Prostate gland (tissue), 2 donors: ENCODE measurements around the gene VSTM2B. TPM values are rescaled to one million over a fixed set of nuclear protein-coding genes. Genes with fewer than 3 reads are reported as not detected.

Experiments used
- DNase-seq: peaks from one replicate; pipeline ENCODE4 v3.0.0-alpha.2; 2019; ENCODE audit warnings: low spot score
- H3K27ac ChIP-seq, 2 donors: fragments of 200-600 bp; sonication (generic); 2 replicates each; pipeline ENCODE4 v1.5.1; 2017 to 2019
- H3K27me3 ChIP-seq: fragments of 200-600 bp; sonication (generic); replicated peaks from 2 replicates; pipeline ENCODE4 v1.5.1; 2019; ENCODE audit not compliant: insufficient read depth
- H3K36me3 ChIP-seq, 2 donors: fragments of 200-600 bp; sonication (generic); 1 replicate in 1 of 2; 2 replicates in 1 of 2; pipeline versions ENCODE4 v1.5.1 to v1.8.1; 2017 to 2019
- H3K4me1 ChIP-seq: fragments of 200-600 bp; sonication (generic); replicated peaks from 2 replicates; pipeline ENCODE4 v1.5.1; 2019
- H3K4me3 ChIP-seq, 2 donors: fragments of 200-600 bp; sonication (generic); 2 replicates each; pipeline ENCODE4 v1.5.1; 2017 to 2019
- H3K9me3 ChIP-seq: fragments of 200-600 bp; sonication (generic); 2 replicates; pipeline ENCODE4 v1.5.1; 2017
- CTCF ChIP-seq, 4 experiments: fragments of 200-600 bp in 2 of 4; fragments of 450-650 bp in 2 of 4; sonication (generic) in 2 of 4; IDR thresholded peaks; 1 replicate in 3 of 4; 2 replicates in 1 of 4; pipeline ENCODE4 v1.5.1; 2016 to 2019; ENCODE audit warnings: antibody characterized with exemption in 4 of 4, mild to moderate bottlenecking in 2 of 4, moderate library complexity in 2 of 4
- POLR2A ChIP-seq: fragments of 450-650 bp; IDR thresholded peaks from one replicate; pipeline ENCODE4 v1.6.1; 2016; ENCODE audit warnings: antibody characterized with exemption, mild to moderate bottlenecking
- POLR2AphosphoS5 ChIP-seq: sonication (generic); formaldehyde crosslinking; IDR thresholded peaks from one replicate; pipeline ENCODE4 v1.6.1; 2017; ENCODE audit warnings: antibody characterized with exemption
- WGBS: methylation state at CpG from one replicate; pipeline ENCODE4 v1.1.5; 2018; 5-methylcytosine and 5-hydroxymethylcytosine counted together
- intact Hi-C: fragments of 100-400 bp; cut with DNase I; formaldehyde crosslinking; loops from one replicate; pipeline ENCODE4 v1.14.2; 2022
- total RNA-seq, 2 donors: library from RNA; depleted of rRNA; stranded (reverse); fragments of >200 nt; gene quantifications; one replicate each; pipeline ENCODE4 v1.1.0, GENCODE V29; 2016

The VSTM2B gene
- total RNA-seq, 2 donors from 2014 or later = not detected

- H3K4me3 ChIP-seq = no peak overlapping the region
- TF ChIP-seq POLR2A = no peak
- no peak for TF ChIP-seq CTCF (IDR thresholded peaks at IDR 0.05)
- TF ChIP-seq POLR2AphosphoS5 = no peak
- 82% methylated on average over 3 of the region's 3 CpGs for WGBS
These were observed 65.9 kb downstream of the VSTM2B start for GRCh38 chr19:29591670-29592069.

GRCh38 chr19:29593869-29594268, 68.1 kb downstream of the VSTM2B start:
- 77% methylated on average over 6 of the region's 6 CpGs for WGBS
- no peak for DNase-seq
- Histone ChIP-seq H3K27me3 (no peaks in the 10 kb centered on the region), H3K36me3 (no peaks in the 10 kb centered on the region), H3K4me1 (no peaks in the 10 kb centered on the region), H3K4me3 (no peak overlapping the region), H3K9me3 (no peaks in the 10 kb centered on the region), H3K27ac (no peak overlapping the region)
- intact Hi-C loops = no loop called here
- TF ChIP-seq POLR2AphosphoS5 (no peak), CTCF (IDR thresholded peaks at IDR 0.05) (no peak), POLR2A (no peak)

More at GRCh38 chr19:29591670-29592069, 65.9 kb downstream of the VSTM2B start:
- Histone ChIP-seq H3K36me3 (no peaks in the 10 kb centered on the region), H3K9me3 (no peaks in the 10 kb centered on the region), H3K4me1 (no peaks in the 10 kb centered on the region), H3K27ac (no peak overlapping the region), H3K27me3 (no peaks in the 10 kb centered on the region)
- intact Hi-C loops = no loop called here
- no peak for DNase-seq

- TF ChIP-seq CTCF (IDR thresholded peaks at IDR 0.05) (no peak), POLR2A (no peak), POLR2AphosphoS5 (no peak)
- H3K27me3 ChIP-seq = no peaks in the 10 kb centered on the region
- no peaks in the 10 kb centered on the region for H3K9me3 ChIP-seq
- no peak overlapping the region for H3K4me3 ChIP-seq
- no peaks in the 10 kb centered on the region for H3K4me1 ChIP-seq
- 19% methylated on average over 10 of the region's 10 CpGs for WGBS
- no peak for DNase-seq
- intact Hi-C loops = no loop called here
- H3K27ac ChIP-seq = no peak overlapping the region
- H3K36me3 ChIP-seq = no peaks in the 10 kb centered on the region
These were observed 70.4 kb downstream of the VSTM2B start for GRCh38 chr19:29596080-29596727.

GRCh38 chr19:29596885-29597525, 71.2 kb downstream of the VSTM2B start:
- Histone ChIP-seq H3K27me3 (no peaks in the 10 kb centered on the region), H3K4me1 (no peaks in the 10 kb centered on the region), H3K9me3 (no peaks in the 10 kb centered on the region), H3K4me3 (no peak overlapping the region), H3K27ac (no peak overlapping the region), H3K36me3 (no peaks in the 10 kb centered on the region)
- WGBS = 19% methylated on average over 9 of the region's 9 CpGs
- intact Hi-C loops = no loop called here
- no peak for TF ChIP-seq POLR2A
- no peak for TF ChIP-seq POLR2AphosphoS5
- TF ChIP-seq CTCF (IDR thresholded peaks at IDR 0.05) = no peak
- DNase-seq = no peak

- 72% methylated on average over 7 of the region's 7 CpGs for WGBS
These were observed 72.2 kb downstream of the VSTM2B start for GRCh38 chr19:29598036-29598435.

More at GRCh38 chr19:29598036-29598435, 72.2 kb downstream of the VSTM2B start:
- no peak overlapping the region for H3K27ac ChIP-seq
- no peaks in the 10 kb centered on the region for H3K27me3 ChIP-seq
- H3K4me3 ChIP-seq = no peak overlapping the region
- DNase-seq = no peak
- intact Hi-C loops = no loop called here
- H3K36me3 ChIP-seq = no peaks in the 10 kb centered on the region
- H3K4me1 ChIP-seq = no peaks in the 10 kb centered on the region
- no peaks in the 10 kb centered on the region for H3K9me3 ChIP-seq
- no peak for TF ChIP-seq POLR2A
- no peak for TF ChIP-seq POLR2AphosphoS5
- no peak for TF ChIP-seq CTCF (IDR thresholded peaks at IDR 0.05)
